Measurements from ENCODE around the gene NR1D1.

NR1D1 gene

DNA sequence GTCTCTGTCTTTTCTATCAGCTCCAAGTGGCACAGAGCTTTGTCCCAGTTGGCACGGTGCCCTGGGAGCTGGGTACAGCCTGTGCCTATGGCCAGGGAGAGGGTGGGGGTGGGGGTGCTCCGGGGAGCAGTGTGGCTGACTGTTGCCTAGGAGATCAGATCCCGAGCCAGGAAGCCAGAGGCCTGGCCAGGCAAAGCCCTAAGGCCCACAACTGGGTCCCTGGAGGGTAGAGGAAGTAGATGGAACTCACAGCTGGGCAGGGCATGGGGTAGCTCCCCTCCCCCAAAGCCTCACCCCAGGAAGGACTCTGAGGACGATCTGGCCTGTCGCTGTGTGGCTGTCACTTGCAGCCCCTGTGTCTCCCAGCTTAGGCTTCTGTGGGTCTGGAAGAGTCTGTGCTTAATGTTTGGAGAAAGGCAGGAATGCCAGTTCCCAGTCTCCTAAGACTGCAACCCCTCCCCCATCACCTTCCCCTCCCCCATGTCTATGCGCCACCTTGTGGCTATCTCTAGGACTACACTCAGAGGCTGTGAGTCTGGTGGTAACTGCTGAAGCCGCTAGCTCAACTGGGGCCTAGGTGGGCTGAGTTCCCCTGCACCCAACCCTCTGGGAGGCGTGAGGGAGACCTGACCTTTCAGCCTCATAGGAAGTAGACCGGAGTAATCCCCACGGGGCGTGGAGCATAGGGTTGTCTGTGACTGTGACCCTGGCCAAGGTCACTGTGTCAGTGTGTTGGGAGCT, 25.0 kb downstream of the NR1D1 start:
- TF ChIP-seq, protein P1, sequence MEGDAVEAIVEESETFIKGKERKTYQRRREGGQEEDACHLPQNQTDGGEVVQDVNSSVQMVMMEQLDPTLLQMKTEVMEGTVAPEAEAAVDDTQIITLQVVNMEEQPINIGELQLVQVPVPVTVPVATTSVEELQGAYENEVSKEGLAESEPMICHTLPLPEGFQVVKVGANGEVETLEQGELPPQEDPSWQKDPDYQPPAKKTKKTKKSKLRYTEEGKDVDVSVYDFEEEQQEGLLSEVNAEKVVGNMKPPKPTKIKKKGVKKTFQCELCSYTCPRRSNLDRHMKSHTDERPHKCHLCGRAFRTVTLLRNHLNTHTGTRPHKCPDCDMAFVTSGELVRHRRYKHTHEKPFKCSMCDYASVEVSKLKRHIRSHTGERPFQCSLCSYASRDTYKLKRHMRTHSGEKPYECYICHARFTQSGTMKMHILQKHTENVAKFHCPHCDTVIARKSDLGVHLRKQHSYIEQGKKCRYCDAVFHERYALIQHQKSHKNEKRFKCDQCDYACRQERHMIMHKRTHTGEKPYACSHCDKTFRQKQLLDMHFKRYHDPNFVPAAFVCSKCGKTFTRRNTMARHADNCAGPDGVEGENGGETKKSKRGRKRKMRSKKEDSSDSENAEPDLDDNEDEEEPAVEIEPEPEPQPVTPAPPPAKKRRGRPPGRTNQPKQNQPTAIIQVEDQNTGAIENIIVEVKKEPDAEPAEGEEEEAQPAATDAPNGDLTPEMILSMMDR (IDR thresholded peaks at IDR 0.05; ENCODE audit: borderline replicate concordance, control extremely low read depth, extremely low read depth, insufficient read depth, missing control alignments): peak; percentile 82
- in situ Hi-C loops (cut with MboI; ENCODE audit: low sequenced_read_pairs, unreplicated experiment): no loop called here
- DNase-seq (ENCODE audit: low spot score): peak; percentile 79

DNA sequence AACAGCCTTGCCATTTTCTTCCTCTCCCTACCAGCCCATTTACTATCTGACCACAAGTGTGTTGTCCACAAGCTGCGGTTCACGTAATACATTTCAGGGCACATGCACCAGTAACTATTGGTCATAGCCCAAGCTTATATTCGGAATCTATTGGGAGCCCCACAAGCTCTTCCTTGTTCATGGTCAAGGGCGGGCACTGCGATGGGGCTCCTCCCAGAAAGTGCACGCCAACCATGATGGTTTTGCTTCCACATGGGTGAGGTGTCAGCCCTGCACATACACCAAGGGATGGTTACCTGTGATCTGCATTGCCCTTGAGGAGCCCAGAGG, 25.6 kb downstream of the NR1D1 start:
- in situ Hi-C loops (cut with MboI; ENCODE audit: low sequenced_read_pairs, unreplicated experiment): no loop called here
- TF ChIP-seq, protein P1 (IDR thresholded peaks at IDR 0.05; ENCODE audit: borderline replicate concordance, control extremely low read depth, extremely low read depth, insufficient read depth, missing control alignments): no peak
- no peak for DNase-seq (ENCODE audit: low spot score)

DNA sequence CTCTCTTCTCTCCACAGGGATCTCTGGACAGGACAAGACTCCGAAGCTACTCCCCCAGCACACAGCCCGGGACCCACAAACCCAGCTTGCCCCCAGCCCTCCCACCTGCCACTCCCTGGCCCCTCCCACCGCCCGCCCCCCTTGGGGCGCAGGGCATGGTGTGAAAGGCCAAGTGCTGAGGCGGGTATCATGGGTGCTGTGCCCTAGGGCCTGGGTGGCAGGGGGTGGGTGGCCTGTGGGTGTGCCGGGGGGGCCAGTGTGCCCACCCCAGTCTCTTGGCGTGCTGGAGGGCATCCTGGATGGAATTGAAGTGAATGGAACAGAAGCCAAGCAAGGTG, 26.2 kb downstream of the NR1D1 start:
- no peak for DNase-seq (ENCODE audit: low spot score)
- TF ChIP-seq, protein P1 (IDR thresholded peaks at IDR 0.05; ENCODE audit: borderline replicate concordance, control extremely low read depth, extremely low read depth, insufficient read depth, missing control alignments): no peak
- in situ Hi-C loops (cut with MboI; ENCODE audit: low sequenced_read_pairs, unreplicated experiment): no loop called here

- no peak for DNase-seq (ENCODE audit: low spot score)
- in situ Hi-C loops (cut with MboI; ENCODE audit: low sequenced_read_pairs, unreplicated experiment): no loop called here
- TF ChIP-seq, protein P1 (IDR thresholded peaks at IDR 0.05; ENCODE audit: borderline replicate concordance, control extremely low read depth, extremely low read depth, insufficient read depth, missing control alignments): no peak
These were observed 26.8 kb downstream of the NR1D1 start for GRCh38 chr17:40073454-40074174.

- in situ Hi-C loops (cut with MboI; ENCODE audit: low sequenced_read_pairs, unreplicated experiment): no loop called here
- DNase-seq (ENCODE audit: low spot score): no peak
- TF ChIP-seq, protein P1 (IDR thresholded peaks at IDR 0.05; ENCODE audit: borderline replicate concordance, control extremely low read depth, extremely low read depth, insufficient read depth, missing control alignments): no peak
These were observed 27.5 kb downstream of the NR1D1 start for GRCh38 chr17:40072735-40073346.

DNA sequence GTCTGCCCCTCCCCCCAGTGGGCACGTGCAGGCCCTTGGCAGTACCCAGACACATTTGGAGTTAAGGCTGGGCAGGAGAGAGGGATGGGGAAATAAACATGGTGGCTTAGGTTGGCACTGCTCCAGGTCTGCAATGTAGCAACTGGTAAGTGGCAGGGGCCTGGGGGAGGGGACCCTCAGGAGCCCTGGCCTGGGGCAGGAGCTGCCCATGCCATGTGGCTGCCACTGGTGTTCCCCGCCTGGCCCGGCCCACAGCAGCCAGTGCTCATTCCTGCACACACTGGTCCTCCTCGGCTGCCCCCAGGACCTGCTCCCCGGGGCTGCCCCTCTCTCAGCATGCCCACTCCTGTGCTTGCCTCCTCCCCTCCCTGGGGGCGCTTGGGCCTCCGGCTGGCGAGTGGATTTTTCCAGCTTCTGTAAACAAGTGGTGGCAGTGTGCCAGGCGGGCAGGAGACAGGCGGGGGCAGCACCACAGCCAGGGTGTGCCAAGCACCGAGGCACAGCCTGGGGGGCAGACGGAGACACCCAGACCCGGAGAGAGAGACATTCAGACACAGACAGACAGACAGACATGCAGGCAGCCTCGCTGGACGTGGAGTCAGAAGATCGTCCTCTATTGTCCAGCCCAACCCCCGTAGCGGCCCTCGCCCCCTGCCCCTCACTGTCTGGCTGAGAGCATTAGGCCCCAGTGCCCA, 28.2 kb downstream of the NR1D1 start:
- no peak for DNase-seq (ENCODE audit: low spot score)
- in situ Hi-C loops (cut with MboI; ENCODE audit: low sequenced_read_pairs, unreplicated experiment): no loop called here
- TF ChIP-seq, protein P1 (IDR thresholded peaks at IDR 0.05; ENCODE audit: borderline replicate concordance, control extremely low read depth, extremely low read depth, insufficient read depth, missing control alignments): no peak

Measured in GM13976 (cell line).